Measurements from ENCODE around the gene OR2A5. TPM values are rescaled to one million over a fixed set of nuclear protein-coding genes. Genes with fewer than 3 reads are reported as not detected.

Gene OR2A5
- total RNA-seq, 1 experiment from 2014 or later, result not detected

GRCh38 chr7:144027070-144027469, 21.7 kb upstream of the OR2A5 start:
- H3K36me3 ChIP-seq (ENCODE audit: control insufficient read depth in 1 of 2, insufficient read depth in 2 of 2, low read length in 2 of 2), result no peaks in the 10 kb centered on the region
- H3K79me2 ChIP-seq (ENCODE audit: insufficient read depth, low read length), result no peaks in the 10 kb centered on the region
- ChIA-PET POLR2A (no interaction called here), RAD21 (ENCODE audit: low non-redundant PET in 1 of 2, low total read pairs in 2 of 2, uncharacterized antibody in 2 of 2, unreplicated experiment in 2 of 2) (no interaction called here), CTCF (interaction anchor here (1.3 to 1.8 kb wide), 2 partner anchors 101 to 290 kb away, joined by 5 to 8 read pairs; no protein-coding TSS in a partner anchor)
- no peak overlapping the region for H3K9ac ChIP-seq (ENCODE audit: low read length)
- H3K9me3 ChIP-seq (ENCODE audit: control insufficient read depth in 1 of 2, insufficient read depth in 1 of 2, low read depth in 1 of 2, low read length in 2 of 2), result no peaks in the 10 kb centered on the region
- no peak overlapping the region for H3K4me3 ChIP-seq (replicated peaks in 1 of 2; ENCODE audit: low read depth in 1 of 2, low read length in 2 of 2)
- peak overlapping the region; percentile 70 for H2AFZ ChIP-seq (ENCODE audit: low read depth, low read length, poor library complexity, severe bottlenecking)
- TF ChIP-seq REST (IDR thresholded peaks at IDR 0.05; ENCODE audit: low read depth) (no peak), YY1 (IDR thresholded peaks at IDR 0.05; ENCODE audit: extremely low read depth, insufficient replicate concordance, low read depth, low read length) (no peak), ZNF274 (IDR thresholded peaks at IDR 0.05; ENCODE audit: low read depth, low read length) (no peak), RAD21 (IDR thresholded peaks at IDR 0.05; ENCODE audit: low read depth) (peak; percentile 85), CTCF (IDR thresholded peaks at IDR 0.05 in 2 of 3, conservative IDR thresholded peaks at IDR 0.05 in 1 of 3; ENCODE audit: borderline replicate concordance in 1 of 3, insufficient read depth in 1 of 3, low read depth in 2 of 3, low read length in 2 of 3) (peak; percentile 32 to 72 (median 59); a peak in 4 of 6 replicates), MAX (IDR thresholded peaks at IDR 0.05) (no peak), SP1 (IDR thresholded peaks at IDR 0.05; ENCODE audit: low read depth) (no peak), JUND (IDR thresholded peaks at IDR 0.05) (no peak), ZBTB33 (IDR thresholded peaks at IDR 0.05; ENCODE audit: extremely low read depth, insufficient replicate concordance, low read length) (no peak)
- peaks cover 0 to 6% of the 10 kb centered on the region in 2 experiments; a peak in 2 of 4 replicates for H3K4me1 ChIP-seq (ENCODE audit: control insufficient read depth in 1 of 2, insufficient read depth in 2 of 2, low read length in 2 of 2)
- DNase-seq (ENCODE audit: low read depth, low spot score) (peak; percentile 28), ATAC-seq (peak; percentile 70)
- H3K27me3 ChIP-seq (ENCODE audit: insufficient read depth, low read length), result no peaks in the 10 kb centered on the region
- intact Hi-C loops (cut with micrococcal nuclease), result loop anchor here (5.0 to 10.0 kb wide), 2 partner anchors 100 to 122 kb away; partner anchors contain the start of gene TCAF1
- no TSS peak for BruUV-seq (replicated peaks)
- no peak overlapping the region for H3K27ac ChIP-seq (ENCODE audit: low read depth, low read length)
- H4K20me1 ChIP-seq (ENCODE audit: insufficient read depth), result no peaks in the 10 kb centered on the region
- no peak overlapping the region for H3K4me2 ChIP-seq (ENCODE audit: low read length)
- H3K9me2 ChIP-seq (ENCODE audit: insufficient read depth), result no peaks in the 10 kb centered on the region

Data from HCT116 (cell line).